ENCODE measurements around the gene ZFP36L2. TPM values are rescaled to one million over a fixed set of nuclear protein-coding genes. Genes with fewer than 3 reads are reported as not detected.
A peak's percentile ranks its signal among the peaks of the same experiment; 100 is the strongest.

Gene ZFP36L2
- total and polyA plus RNA-seq, 9 of the 15 experiments (the other 6 are each of a cell fraction or from before 2014, with no cell fraction given), result 4.1 to 60.6 (median 20.3) TPM

- TF ChIP-seq NFATC3 (IDR thresholded peaks at IDR 0.05) (no peak), CBFA2T2 (conservative IDR thresholded peaks at IDR 0.05) (no peak; the same call in 1 of the 2 replicates), JUNB (CRISPR knock-in tag; conservative IDR thresholded peaks at IDR 0.05) (no peak), DEAF1 (CRISPR knock-in tag; IDR thresholded peaks at IDR 0.05) (no peak), ZNF133 (CRISPR knock-in tag; IDR thresholded peaks at IDR 0.05) (no peak), PCBP2 (IDR thresholded peaks at IDR 0.05; ENCODE audit: low read depth, low read length, poor library complexity, severe bottlenecking) (no peak), PTBP1 (IDR thresholded peaks at IDR 0.05; ENCODE audit: low read depth, low read length) (no peak), BRF1 (IDR thresholded peaks at IDR 0.05; ENCODE audit: borderline replicate concordance, extremely low read depth, insufficient read length) (no peak), FOXK2 (conservative IDR thresholded peaks at IDR 0.05 in 1 of 2, IDR thresholded peaks at IDR 0.05 in 1 of 2; ENCODE audit: low read depth in 2 of 2) (0 out of 4 replicates have a peak, but pooled peaks of 1 of the 2 experiments have one; percentile 21), RBM39 (optimal IDR thresholded peaks at IDR 0.05; ENCODE audit: low read depth, low read length) (no peak), ZNF407 (IDR thresholded peaks at IDR 0.05; ENCODE audit: low read depth) (no peak), ZNF785 (CRISPR knock-in tag; IDR thresholded peaks at IDR 0.05) (no peak), LCOR (CRISPR knock-in tag; IDR thresholded peaks at IDR 0.05) (no peak), CBFA2T3 (IDR thresholded peaks at IDR 0.05) (peak; percentile 65; the same call in 1 of the 2 replicates), MCM7 (IDR thresholded peaks at IDR 0.05) (no peak)
- TF ChIP-seq, protein P1, sequence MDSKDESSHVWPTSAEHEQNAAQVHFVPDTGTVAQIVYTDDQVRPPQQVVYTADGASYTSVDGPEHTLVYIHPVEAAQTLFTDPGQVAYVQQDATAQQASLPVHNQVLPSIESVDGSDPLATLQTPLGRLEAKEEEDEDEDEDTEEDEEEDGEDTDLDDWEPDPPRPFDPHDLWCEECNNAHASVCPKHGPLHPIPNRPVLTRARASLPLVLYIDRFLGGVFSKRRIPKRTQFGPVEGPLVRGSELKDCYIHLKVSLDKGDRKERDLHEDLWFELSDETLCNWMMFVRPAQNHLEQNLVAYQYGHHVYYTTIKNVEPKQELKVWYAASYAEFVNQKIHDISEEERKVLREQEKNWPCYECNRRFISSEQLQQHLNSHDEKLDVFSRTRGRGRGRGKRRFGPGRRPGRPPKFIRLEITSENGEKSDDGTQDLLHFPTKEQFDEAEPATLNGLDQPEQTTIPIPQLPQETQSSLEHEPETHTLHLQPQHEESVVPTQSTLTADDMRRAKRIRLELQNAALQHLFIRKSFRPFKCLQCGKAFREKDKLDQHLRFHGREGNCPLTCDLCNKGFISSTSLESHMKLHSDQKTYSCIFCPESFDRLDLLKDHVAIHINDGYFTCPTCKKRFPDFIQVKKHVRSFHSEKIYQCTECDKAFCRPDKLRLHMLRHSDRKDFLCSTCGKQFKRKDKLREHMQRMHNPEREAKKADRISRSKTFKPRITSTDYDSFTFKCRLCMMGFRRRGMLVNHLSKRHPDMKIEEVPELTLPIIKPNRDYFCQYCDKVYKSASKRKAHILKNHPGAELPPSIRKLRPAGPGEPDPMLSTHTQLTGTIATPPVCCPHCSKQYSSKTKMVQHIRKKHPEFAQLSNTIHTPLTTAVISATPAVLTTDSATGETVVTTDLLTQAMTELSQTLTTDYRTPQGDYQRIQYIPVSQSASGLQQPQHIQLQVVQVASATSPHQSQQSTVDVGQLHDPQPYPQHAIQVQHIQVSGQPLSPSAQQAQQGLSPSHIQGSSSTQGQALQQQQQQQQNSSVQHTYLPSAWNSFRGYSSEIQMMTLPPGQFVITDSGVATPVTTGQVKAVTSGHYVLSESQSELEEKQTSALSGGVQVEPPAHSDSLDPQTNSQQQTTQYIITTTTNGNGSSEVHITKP (IDR thresholded peaks at IDR 0.05; ENCODE audit: partially characterized antibody), result no peak
These were observed 42.7 kb upstream of the ZFP36L2 start (continued) for GRCh38 chr2:43269074-43269572.

All from K562 (cell line).